ENCODE data around the gene OSTC. TPM values are rescaled to one million over a fixed set of nuclear protein-coding genes. Genes with fewer than 3 reads are reported as not detected.
"Not testable (repeated sequence)": the region's sequence is repeated elsewhere in the genome, so short reads cannot be mapped to it uniquely, and the experiment has no call there.

OSTC gene
- polyA plus RNA-seq, 1 donor (not counting 4 experiments of a cell fraction or from before 2014, with no cell fraction given): 147 TPM

- Histone ChIP-seq H3K79me2 (ENCODE audit: control insufficient read depth, insufficient read depth, low read length) (no peaks in the 10 kb centered on the region), H3K27me3 (ENCODE audit: control insufficient read depth, extremely low read depth, insufficient read depth, low read length) (no peaks in the 10 kb centered on the region), H3K27ac (ENCODE audit: control insufficient read depth, insufficient read depth, low read length) (no peak overlapping the region), H3K9ac (ENCODE audit: control insufficient read depth, extremely low read depth, insufficient read depth, low read length) (no peak overlapping the region), H4K20me1 (ENCODE audit: control insufficient read depth, extremely low read depth, insufficient read depth, low read length) (no peaks in the 10 kb centered on the region), H3K9me3 (ENCODE audit: control insufficient read depth, low read depth, low read length) (no peaks in the 10 kb centered on the region), H3K4me1 (ENCODE audit: control insufficient read depth, extremely low read depth, insufficient read depth, low read length) (no peaks in the 10 kb centered on the region), H3K4me3 (ENCODE audit: control insufficient read depth in 2 of 3, extremely low read depth in 1 of 3, insufficient read depth in 2 of 3, low read depth in 1 of 3, low read length in 3 of 3) (no peak overlapping the region), H3K4me2 (ENCODE audit: control insufficient read depth, extremely low read depth, insufficient read depth, low read depth, low read length) (no peak overlapping the region), H2AFZ (ENCODE audit: control insufficient read depth, low read length) (no peak overlapping the region), H3K9me1 (ENCODE audit: control insufficient read depth, extremely low read depth, insufficient read depth, low read length) (no peaks in the 10 kb centered on the region), H3K36me3 (ENCODE audit: control insufficient read depth in 2 of 2, extremely low read depth in 1 of 2, insufficient read depth in 2 of 2, low read length in 2 of 2) (no peaks in the 10 kb centered on the region)
- DNase-seq (ENCODE audit: low read depth, low spot score) (no peak), FAIRE-seq (no peak)
- TF ChIP-seq EZH2 (IDR thresholded peaks at IDR 0.05; ENCODE audit: low read length) (no peak), CTCF (optimal IDR thresholded peaks at IDR 0.05 in 1 of 3, IDR thresholded peaks at IDR 0.05 in 1 of 3, conservative IDR thresholded peaks at IDR 0.05 in 1 of 3; ENCODE audit: extremely low read depth in 1 of 3, insufficient read depth in 2 of 3, low read length in 3 of 3) (no peak)
- dilution Hi-C loops (cut with MboI; ENCODE audit: extremely low pct_ligation_motif_present, low sequenced_read_pairs): no loop called here
Observed at GRCh38 chr4:108709722-108710121, 59.3 kb downstream of the OSTC start.

GRCh38 chr4:108710578-108710977 is 60.2 kb downstream of the OSTC start:
- DNase-seq (ENCODE audit: low read depth, low spot score); H3K4me1 ChIP-seq (ENCODE audit: control insufficient read depth, extremely low read depth, insufficient read depth, low read length); H3K4me3 ChIP-seq (ENCODE audit: control insufficient read depth in 2 of 3, extremely low read depth in 1 of 3, insufficient read depth in 2 of 3, low read depth in 1 of 3, low read length in 3 of 3); H3K9me1 ChIP-seq (ENCODE audit: control insufficient read depth, extremely low read depth, insufficient read depth, low read length); H3K9ac ChIP-seq (ENCODE audit: control insufficient read depth, extremely low read depth, insufficient read depth, low read length); H4K20me1 ChIP-seq (ENCODE audit: control insufficient read depth, extremely low read depth, insufficient read depth, low read length); FAIRE-seq; H3K27me3 ChIP-seq (ENCODE audit: control insufficient read depth, extremely low read depth, insufficient read depth, low read length); H3K27ac ChIP-seq (ENCODE audit: control insufficient read depth, insufficient read depth, low read length); H2AFZ ChIP-seq (ENCODE audit: control insufficient read depth, low read length); dilution Hi-C loops (cut with MboI; ENCODE audit: extremely low pct_ligation_motif_present, low sequenced_read_pairs); H3K9me3 ChIP-seq (ENCODE audit: control insufficient read depth, low read depth, low read length); H3K79me2 ChIP-seq (ENCODE audit: control insufficient read depth, insufficient read depth, low read length); H3K4me2 ChIP-seq (ENCODE audit: control insufficient read depth, extremely low read depth, insufficient read depth, low read depth, low read length); H3K36me3 ChIP-seq (ENCODE audit: control insufficient read depth in 2 of 2, extremely low read depth in 1 of 2, insufficient read depth in 2 of 2, low read length in 2 of 2): not testable (repeated sequence)

- Histone ChIP-seq H2AFZ (ENCODE audit: control insufficient read depth, low read length) (no peak overlapping the region), H3K4me1 (ENCODE audit: control insufficient read depth, extremely low read depth, insufficient read depth, low read length) (no peaks in the 10 kb centered on the region), H3K79me2 (ENCODE audit: control insufficient read depth, insufficient read depth, low read length) (no peaks in the 10 kb centered on the region), H3K4me2 (ENCODE audit: control insufficient read depth, extremely low read depth, insufficient read depth, low read depth, low read length) (no peak overlapping the region), H3K36me3 (ENCODE audit: control insufficient read depth in 2 of 2, extremely low read depth in 1 of 2, insufficient read depth in 2 of 2, low read length in 2 of 2) (no peaks in the 10 kb centered on the region), H4K20me1 (ENCODE audit: control insufficient read depth, extremely low read depth, insufficient read depth, low read length) (no peaks in the 10 kb centered on the region), H3K9ac (ENCODE audit: control insufficient read depth, extremely low read depth, insufficient read depth, low read length) (no peak overlapping the region), H3K9me1 (ENCODE audit: control insufficient read depth, extremely low read depth, insufficient read depth, low read length) (no peaks in the 10 kb centered on the region), H3K27me3 (ENCODE audit: control insufficient read depth, extremely low read depth, insufficient read depth, low read length) (no peaks in the 10 kb centered on the region), H3K4me3 (ENCODE audit: control insufficient read depth in 2 of 3, extremely low read depth in 1 of 3, insufficient read depth in 2 of 3, low read depth in 1 of 3, low read length in 3 of 3) (no peak overlapping the region), H3K9me3 (ENCODE audit: control insufficient read depth, low read depth, low read length) (no peaks in the 10 kb centered on the region), H3K27ac (ENCODE audit: control insufficient read depth, insufficient read depth, low read length) (no peak overlapping the region)
- dilution Hi-C loops (cut with MboI; ENCODE audit: extremely low pct_ligation_motif_present, low sequenced_read_pairs): no loop called here
- DNase-seq (ENCODE audit: low read depth, low spot score) (no peak), FAIRE-seq (no peak)
- TF ChIP-seq EZH2 (IDR thresholded peaks at IDR 0.05; ENCODE audit: low read length): no peak
Observed at GRCh38 chr4:108714880-108715279, 64.5 kb downstream of the OSTC start.
